HT-29 (cell line): ENCODE data around the gene FAM20A. TPM values are rescaled to one million over a fixed set of nuclear protein-coding genes. Genes with fewer than 3 reads are reported as not detected.

Source experiments
- DNase-seq: peaks from one replicate; pipeline ENCODE4 v3.0.0-alpha.2; 2015; ENCODE audit warnings: low spot score
- total RNA-seq: library from RNA; depleted of rRNA; stranded (reverse); fragments of >200 nt; shearing (Covaris generic); gene quantifications from 2 replicates; pipeline ENCODE4 v1.2.3, GENCODE V29; 2014

Gene FAM20A
- total RNA-seq, 1 experiment from 2014 or later = not detected

DNA sequence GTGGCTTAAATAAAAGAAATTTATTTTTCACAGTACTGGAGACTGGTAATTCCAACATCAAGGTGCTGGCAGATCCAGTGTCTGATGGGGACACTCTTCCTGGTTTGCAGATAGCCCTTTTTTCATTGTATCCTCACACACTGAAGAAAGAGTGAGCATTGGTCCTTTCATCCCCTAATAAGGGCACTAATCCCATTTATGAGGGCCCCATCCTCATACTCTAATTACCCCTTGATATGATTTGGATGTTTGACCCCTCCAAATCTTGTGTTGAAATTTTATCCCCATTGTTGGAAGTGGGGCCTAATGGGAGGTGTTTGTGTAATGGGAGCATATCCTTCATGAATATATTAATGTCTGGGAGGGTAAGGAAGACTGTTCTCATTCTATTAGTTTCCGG is 9.4 kb upstream of the FAM20A start:
- DNase-seq = no peak

DNA sequence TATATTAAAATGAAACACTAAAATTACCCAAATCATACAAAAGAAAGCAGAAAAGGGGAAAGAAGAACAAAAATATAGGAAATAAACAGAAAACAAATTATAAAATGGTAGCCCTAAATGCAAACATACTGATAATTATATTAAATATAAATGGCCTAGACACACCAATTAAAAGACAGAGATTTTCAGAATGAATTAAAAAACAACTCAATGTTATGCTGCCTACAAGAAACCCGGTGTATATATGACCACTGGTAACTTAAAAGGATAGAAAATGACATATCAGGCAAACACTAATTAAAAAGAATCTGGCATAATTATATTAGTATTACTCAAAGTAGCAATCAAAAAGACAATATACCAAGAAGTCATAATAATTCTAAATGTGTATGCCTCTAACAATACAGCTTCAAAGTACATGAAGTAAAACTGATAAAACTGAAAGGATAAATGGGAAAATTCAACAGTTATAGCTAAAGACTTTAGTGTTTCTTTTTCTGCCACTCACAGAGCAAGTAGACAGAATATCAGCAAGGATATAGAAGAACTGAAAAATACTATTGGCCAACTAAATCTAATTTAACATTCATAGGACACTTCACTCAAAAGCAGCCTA is 7.5 kb upstream of the FAM20A start:
- no peak for DNase-seq

DNA sequence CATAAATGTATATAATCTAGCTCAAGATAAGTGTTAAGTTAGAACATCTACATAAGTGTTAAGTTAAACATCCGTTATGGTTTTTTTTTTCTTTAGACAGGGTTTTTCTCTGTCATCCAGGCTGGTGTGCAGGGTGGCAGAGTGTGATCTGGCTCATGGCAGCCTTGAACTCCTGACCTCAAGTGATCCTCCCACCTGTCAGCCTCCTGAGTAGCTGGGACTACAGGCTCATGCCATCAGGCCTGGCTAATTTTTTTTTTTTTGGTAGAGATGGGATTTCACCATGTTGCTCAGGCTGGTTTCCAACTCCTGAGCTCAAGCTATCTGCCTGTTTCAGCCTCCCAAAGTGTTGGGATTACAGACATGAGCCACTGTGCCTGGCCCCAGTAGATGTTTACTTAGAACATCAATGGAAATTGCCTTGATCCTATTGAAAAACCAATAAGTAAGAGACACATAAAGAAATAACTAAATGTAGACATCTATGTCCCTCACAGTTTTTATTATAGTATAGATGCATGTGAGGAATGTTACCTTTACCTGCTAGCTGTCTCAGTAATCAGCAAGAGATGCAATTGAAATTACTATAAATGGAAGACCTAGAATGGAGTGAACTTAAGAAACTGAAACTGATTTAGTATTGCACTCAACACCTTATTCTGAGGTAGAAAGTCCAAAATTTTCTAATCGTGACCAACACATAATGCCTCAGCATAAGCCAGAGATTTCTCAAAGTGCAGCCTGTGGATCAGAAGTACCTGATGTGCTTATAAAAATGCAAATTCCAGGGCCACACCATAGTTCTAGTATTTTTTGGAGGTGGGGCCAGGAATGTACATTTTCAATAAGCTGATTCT is 5.5 kb upstream of the FAM20A start:
- DNase-seq = no peak

DNA sequence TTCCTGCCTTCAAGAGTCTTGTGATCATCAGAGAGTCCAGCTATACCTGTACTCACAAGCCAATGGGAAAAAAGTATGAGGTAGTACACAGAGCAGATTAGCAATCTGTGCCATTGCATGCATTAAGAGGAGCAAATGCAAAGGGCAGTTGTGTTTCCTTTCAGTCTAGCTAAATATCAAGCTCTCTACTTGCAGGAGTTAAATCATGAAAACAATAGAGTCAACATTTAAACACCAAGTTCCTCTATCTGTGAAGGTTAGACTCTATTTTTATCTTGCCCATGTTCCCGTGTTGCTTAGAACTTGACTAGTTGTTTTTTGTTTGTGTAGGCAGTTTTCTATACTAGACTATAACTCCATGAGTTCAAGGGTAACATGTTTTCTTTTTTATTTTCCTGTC is 4.7 kb upstream of the FAM20A start:
- no peak for DNase-seq

DNA sequence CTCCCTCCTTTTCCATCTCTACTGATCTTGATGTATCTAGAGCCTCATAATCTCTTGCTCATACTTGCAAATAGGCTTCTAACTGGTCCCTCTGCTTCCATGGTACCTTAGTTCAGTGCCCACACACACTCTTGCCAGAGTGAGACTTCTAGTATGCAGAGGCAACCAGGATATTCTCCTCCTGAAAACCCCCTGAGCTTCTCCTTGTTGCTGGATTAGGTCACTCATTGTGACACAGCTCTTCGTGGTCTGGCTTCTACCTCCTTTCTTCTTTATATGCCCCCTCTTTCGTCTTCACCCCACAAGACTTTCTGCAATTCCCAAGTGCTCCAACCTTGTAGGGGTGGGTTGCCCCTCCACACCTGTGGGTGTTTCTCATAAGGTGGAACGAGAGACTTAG is 2.5 kb upstream of the FAM20A start:
- DNase-seq = no peak

DNA sequence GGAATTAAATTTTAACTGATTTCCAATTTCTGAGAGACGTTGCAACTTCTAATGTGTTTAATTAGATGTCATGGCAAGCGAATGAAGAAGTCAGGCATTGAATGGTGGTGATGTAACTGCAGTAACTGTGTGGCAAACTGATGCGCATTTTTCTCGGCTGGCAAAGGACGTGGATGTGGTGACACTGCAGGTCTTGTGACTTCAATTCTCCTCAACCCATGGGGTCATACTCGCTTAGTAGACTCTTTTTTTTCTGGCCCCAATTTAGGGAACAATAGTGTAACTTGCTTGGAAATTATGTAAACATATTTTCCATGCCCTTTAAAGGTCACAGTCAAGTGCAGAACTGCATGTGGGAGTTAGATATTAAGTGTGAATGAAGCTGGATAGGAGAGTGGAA is 1.9 kb upstream of the FAM20A start:
- DNase-seq = no peak

DNA sequence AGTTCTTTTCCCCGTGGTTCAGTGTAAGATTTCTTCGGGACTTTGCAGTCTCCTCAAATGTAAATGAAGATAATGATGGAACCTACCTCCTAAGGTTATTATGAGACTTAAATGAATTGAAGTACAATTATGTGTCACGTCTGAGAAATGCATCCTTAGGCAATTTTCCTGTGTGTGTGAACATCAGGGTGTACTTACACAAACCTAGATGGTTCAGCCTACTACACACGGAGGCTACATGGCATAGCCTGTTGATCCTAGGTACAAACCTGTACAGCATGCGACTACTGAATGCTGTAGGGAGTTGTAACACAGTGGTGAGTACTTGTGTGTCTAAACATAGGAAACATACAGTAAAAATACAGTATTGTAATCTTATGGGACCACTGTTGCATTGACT is 1.1 kb upstream of the FAM20A start:
- DNase-seq = no peak

DNA sequence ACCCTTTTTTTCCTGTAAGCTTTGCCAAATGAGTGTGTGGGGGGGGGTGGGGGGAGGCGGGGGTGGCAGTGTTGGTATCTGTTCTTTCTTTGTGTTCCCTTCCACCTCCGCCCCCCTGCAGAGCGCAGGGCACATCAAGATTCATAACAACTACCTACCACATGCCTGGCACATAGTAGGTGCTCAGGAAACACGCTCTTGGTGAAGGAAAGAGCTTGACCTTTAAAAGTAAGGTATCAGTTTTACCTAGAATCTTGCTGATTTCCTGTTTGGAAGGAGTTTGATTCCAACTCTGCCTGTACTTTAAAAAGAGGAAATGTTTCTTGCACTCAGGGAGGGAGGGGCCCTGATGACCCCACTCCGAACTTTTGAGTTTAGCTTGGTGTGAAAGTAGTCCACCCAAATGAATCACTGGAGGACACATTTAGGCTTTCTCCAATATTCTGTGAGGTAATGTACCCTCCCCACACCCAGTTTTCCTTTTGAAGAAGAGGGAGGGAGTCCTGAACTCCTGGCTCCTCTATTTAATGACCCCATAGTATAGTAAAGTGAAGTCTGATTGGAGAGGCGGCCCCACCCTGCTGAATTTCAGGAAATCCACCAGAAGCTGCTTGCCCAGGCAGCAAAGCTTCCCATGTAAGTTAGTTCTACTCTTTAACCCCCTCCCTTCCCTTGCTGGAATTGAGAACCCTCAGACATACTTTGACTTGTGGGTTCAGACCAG is 560 bp upstream of the FAM20A start:
- DNase-seq = no peak

DNA sequence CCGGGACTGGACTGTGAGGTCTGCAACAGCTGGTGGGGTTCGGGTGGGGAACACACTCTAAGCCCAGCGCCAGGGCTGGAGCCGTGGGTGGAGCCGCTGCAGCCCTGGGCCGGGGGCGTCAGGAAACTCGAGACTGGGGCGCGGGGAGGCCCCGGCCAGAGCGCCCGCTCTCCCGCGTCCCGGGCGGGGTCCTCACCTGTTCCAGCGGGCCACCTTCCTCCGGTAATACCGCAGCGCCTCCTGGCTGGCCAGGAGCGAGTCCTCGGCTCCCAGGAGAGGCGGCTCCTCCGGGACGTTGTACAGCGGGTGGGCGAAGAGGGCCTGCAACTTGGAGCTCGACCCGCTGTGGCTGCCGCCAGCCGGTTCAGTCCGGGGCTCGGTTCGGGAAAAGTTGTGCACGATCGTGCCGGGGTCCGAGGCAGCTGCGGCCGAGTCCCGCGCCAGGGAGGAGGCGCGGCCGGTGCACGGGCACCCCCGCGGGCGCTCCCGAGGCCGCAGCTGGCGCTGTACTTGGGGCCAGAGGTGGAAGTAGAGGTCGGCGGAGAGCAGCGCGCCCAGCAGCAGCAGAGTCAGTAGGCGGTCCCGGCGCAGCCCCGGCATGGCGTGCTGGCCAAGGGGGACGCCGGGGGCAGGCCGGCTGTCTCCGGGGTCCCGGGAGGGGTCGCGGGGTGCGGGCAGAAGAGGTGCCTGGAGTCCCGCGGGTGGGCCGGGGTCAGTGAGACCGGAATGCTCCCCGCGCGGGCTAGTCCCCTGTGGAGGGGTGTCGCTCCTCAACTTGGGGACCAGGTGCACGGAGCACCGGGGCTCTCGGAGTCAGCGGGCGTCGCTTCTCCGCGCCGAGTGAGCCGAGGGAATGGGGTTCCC is 868 bp downstream of the FAM20A start:
- DNase-seq = no peak

DNA sequence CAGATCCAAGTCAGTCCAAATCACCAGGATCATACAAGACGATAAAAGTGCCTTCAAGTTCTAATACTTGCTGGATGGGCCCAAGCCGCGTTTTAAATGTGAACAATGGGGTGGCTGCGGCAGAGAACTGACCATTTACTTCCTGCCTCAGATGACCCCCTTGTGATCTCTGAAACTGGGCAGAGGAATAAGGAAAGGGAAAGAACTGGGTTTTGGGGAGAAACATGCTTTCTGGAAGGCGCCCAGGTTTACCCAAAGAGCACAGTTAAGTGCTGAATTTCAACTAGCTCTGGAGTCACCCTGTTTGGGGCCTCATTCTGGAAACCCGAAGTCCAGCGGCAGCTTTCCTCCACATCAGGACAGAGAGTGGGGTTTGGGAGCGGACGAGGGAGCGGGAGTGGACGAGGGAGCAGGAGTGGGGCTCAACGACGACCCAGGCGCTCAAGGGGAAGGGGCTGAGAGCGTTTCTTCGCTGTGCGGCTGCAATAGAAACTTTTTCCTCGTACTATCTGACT is 1.6 kb downstream of the FAM20A start:
- no peak for DNase-seq

DNA sequence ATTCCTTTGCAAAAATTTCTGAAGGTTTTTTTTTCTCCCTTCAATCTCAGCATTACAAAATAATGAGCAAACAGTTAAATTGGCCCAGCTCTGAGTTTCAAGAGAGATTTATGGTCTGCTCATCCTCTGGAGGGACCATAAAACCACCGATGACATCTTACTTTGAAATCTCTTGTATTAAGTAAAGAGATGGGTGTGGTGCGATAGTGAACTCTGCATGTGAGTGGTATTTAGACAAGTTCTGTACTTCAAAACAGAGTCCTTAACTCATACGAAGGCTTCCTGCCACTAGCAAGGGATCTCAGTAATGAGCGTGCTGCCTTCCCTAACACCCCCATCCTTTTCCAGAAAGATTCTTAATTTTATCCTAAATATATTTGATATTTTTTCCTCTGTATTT is 2.1 kb downstream of the FAM20A start:
- no peak for DNase-seq

DNA sequence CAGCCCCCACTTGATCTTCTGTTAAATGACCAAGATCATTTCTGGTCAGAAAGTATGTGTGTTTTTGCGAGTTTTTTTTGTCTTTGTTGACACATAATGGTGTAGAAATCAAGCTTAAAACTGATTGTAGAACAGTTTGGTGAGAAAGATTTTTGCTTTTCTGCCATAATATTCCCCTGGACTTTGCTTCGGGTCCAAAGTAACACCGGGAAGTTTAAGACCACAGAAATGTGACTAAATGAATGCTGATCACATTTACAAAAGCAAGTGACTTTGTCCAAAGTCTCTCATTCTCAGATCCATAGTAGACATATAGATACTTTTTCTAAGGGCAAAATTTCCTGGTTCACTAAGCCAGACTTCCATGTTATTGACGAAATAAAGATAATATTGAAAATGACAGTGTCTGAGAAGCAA is 2.6 kb downstream of the FAM20A start:
- DNase-seq = no peak

DNA sequence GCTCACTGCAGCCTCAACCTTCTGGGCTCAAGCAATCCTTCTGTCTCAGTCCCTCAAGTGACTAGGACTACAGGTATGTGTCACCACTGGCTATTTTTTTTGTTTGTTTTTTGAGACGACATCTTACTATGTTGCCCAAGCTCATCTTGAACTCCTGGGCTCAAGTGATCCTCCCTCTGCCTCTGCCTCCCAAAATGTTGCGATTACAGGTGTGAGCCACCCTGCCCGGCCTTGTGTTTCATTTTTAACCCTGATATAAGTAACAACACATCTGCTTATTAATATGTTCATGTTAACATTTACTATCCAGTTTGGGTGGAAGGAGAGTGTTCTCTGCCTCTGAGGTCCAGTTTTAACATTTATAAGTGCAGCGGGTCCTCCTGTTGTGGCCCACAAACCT is 3.1 kb downstream of the FAM20A start:
- DNase-seq = no peak

DNA sequence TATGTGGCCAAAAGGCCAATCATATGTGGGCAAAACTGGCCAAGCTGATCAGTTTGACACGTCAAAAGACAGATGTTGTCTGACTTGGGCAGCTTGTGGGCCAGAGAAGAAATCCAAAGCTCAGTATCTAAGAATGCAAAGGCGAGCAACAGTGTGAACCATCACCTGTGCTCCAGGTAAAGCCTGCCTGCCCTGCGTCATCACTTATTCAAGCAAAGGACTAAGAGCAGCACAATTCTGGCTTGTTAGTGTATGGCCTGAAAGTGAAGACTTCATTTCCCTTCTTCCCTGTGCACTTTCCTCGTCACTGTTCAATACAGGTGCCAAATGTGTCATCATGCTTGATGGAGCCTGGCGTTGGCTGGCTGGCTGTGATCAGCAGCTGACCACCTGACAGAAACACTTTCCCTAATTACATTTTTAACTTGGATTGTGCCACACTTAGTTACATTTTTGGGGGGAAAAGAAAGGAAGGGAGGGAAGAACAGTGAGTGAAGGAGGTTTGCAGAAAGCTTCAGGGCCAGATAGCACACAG is 4.7 kb downstream of the FAM20A start:
- no peak for DNase-seq

DNA sequence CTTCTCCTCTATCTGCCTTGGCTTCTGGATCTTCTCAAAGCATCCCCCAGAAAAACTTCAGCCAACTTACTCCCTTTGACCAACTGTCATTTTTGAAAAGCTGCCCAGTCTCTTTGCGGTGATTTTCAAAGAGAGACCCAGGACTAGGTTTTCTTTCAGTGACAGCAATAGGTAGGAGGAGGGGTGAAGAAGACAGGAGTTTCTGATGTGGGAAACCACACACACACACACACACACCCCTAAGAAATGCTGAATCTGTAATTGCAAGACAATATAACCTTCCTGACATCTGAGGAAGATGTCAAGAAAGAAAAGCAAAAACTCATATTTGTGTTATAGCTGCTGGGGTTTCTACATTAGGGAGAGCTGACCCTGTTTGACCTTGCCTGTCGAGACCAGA is 5.2 kb downstream of the FAM20A start:
- DNase-seq = no peak

DNA sequence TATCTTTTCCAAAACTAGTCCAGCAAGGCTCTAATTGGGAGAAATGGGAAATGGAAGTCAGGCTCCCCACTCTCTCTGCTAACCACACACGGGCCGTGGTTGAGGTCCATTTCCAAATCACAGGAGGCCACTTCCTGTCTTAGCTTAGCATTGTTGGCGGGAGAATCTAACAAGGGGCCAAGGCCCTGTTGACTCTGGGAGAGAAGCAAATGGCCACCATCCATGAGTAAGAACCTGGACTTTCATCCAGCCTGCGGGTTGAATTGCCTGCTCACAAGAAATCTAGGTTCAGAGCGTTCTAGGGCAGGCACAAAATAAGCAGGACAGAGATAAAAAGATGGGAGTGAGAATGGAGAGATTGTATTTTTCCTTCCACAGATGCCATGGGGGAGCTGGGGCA is 5.7 kb downstream of the FAM20A start:
- no peak for DNase-seq

DNA sequence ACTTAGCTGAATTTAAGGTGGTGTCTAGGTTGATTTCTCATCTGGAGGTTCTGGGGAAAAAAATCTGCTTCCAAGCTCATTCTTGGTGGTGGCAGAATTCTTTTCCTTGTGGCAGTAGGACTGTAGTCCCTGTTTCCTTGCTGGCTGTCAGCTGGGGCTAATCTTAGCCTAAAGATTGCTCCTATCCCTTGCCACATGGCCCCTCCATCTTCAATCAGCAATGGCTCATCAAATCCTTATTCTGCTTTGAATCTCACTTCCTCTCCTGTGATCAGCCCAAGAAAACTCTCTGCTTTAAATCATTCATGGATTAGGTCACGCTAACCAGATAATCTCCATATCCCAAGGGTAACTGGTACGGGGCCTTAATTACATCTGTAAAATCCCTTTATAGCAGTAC is 6.6 kb downstream of the FAM20A start:
- no peak for DNase-seq

DNA sequence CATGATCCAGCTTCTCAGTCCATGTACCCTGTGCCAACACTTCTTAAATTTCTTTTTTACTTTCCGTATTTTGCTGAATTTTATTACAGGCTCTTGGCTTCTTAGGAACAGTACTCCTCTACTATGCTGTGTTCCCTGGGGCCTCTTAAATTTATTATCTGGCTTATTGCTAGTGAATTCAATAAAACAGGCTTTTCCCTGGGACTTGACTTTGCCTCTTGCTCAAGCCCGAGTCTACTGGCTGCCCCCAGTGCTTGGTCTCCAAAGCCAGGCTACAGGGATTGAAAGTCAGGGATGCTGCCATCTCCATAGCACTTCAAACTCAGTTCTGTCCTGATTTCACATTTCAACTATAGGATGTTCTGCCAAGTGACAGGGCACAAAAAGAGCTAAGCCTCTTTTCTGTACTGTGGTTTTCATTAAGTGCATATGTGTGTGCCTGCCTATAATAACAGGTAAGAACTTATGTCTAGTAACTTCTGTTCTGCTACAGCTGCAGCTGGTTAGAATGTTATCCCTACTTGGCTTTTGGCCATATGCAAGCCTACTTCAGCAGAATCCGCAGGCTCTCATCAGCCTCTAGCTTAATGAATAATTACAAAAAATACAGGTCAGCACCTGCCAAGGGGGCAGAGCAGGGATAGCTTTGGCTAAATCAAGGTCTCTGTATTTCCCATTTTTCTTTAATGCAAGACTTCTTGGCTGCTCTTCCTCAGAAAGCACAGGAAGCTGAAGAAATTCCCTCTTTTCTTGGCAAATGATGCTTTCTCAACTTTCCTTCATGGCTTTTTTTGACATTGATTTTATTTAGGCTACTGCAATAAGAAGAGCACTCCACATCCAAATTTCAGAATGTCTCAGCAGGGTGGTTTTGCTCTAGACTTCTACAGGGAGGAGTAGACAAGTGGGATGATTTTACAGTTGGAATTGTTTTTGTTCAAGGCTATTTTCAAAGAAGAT is 8.2 kb downstream of the FAM20A start:
- no peak for DNase-seq

DNA sequence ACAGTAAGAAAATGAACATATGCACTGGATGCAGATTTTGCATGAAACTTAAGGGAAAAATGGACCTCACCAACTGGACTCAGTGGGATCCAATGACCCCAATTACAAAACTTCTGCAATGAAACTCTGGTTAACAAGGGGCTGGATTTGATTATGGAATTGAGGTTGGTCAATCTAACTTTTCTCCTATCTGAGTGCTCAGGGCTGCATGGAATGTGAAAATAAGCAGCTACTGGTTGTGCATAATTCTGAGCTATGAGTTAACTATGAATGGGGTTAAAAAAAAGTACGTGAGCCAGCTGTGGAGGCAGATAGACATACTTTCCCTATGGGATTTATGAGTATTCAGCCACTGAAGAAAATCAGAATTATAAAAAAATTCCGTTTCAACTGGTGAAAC is 9.2 kb downstream of the FAM20A start:
- no peak for DNase-seq

DNA sequence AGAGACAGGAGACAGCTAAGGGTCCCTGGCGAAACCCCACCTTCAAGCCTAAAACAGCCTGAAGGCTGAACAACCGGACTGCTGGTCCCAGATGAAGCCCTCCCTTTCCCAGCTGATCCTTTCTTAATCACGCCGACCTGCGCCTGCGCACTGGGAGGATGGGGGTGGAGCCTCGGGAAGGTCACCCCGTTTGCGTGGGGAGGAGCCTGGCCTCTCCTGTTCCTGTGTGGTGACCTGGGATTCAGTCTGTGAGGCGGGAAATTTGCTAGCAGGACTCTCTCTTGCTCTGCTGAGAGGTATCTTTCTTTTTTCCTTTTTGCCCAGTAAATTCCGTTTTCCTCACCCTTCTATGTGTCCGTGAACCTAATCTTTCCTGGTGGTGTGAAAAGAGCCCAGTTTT is 9.6 kb downstream of the FAM20A start:
- DNase-seq = no peak
